ENCODE results near the gene NDUFV1. TPM values are rescaled to one million over a fixed set of nuclear protein-coding genes. Genes with fewer than 3 reads are reported as not detected.
A peak's percentile ranks its signal among the peaks of the same experiment; 100 is the strongest.

NDUFV1 gene
- total and polyA plus RNA-seq, 2 donors (not counting 1 experiment from before 2014, with no cell fraction given), result 238 to 315 TPM

DNA sequence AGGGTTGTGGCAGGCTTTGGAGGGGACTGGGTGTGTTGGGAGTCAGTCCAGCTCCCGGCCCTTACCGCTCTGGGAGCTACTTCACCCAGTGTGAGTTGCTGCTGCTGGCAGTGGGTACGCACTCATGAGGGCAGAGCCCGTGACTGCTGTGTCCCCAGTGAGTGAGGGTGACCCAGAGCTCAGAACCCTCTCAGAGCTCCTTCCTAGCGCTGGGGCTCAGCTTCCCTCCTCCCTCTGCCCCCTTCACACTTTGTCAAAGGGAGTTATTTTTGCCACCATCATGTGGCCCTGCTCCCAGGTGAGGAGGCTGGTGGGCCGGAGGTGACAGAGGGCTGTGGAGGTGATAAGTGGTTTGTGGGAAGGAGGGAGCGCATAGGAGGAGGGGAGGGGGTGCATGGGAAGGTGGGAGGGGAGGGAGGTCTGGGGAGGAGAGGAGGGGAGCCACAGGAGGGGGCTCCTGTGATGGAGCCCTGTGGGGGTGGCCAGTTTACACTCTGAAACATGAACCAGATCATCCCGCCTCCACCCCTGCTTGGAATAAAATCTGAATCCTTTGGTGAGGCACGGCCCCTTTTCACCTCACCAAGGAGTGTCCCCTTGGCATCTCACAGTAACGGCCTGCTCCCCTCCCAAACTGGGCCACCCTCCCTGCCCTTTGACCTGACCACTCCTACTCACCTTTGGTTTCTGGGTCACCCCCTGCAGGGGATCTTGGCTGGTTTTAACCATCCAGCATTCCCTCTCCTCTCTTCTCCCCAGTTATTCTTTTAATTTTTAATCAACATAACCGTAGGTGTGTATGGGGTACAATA lies 9.9 kb downstream of the NDUFV1 start:
- ChIA-PET CTCF (interaction anchor here (0.8 to 8.0 kb wide), 5 partner anchors 12 to 45 kb away, joined by 3 to 85 read pairs (median 3); partner anchors contain the start of genes GSTP1 and NUDT8), POLR2A (interaction anchor here (0.6 to 3.8 kb wide), 3 partner anchors 9 to 178 kb away, joined by 4 to 31 read pairs (median 7); partner anchors contain the start of gene NUDT8)
- ATAC-seq (ENCODE audit: low read depth) (no peak), DNase-seq (no peak)
- 73% methylated on average over 9 of the region's 11 CpGs for WGBS (ENCODE audit: insufficient coverage)
- Histone ChIP-seq H3K27me3 (replicated peaks in 1 of 4; ENCODE audit: control extremely low read depth in 1 of 4, control insufficient read depth in 3 of 4, insufficient read depth in 4 of 4, low read length in 3 of 4) (no peaks in the 10 kb centered on the region), H3K36me3 (replicated peaks in 1 of 2; ENCODE audit: control extremely low read depth in 1 of 2, control insufficient read depth in 1 of 2, extremely low read depth in 1 of 2, insufficient read depth in 2 of 2, low read length in 1 of 2) (peaks cover 0 to 11% of the 10 kb centered on the region in 2 experiments), H3K4me1 (ENCODE audit: control insufficient read depth in 2 of 2, insufficient read depth in 2 of 2, low read length in 2 of 2) (peaks cover 32 to 38% of the 10 kb centered on the region in 2 donors), H2AFZ (ENCODE audit: insufficient read depth, low read depth, low read length, poor library complexity, severe bottlenecking) (no peak overlapping the region), H3K4me2 (replicated peaks; ENCODE audit: low read depth, low read length, poor library complexity, severe bottlenecking) (peak overlapping the region; percentile 79), H3K79me2 (ENCODE audit: control insufficient read depth, insufficient read depth, low read length) (no peaks in the 10 kb centered on the region), H3K27ac (ENCODE audit: low read length in 2 of 2) (no peak overlapping the region), H3K4me3 (ENCODE audit: control extremely low read depth in 1 of 5, extremely low read depth in 1 of 5, insufficient read depth in 1 of 5, low read depth in 2 of 5, low read length in 4 of 5) (no peak overlapping the region), H3K9me3 (ENCODE audit: control extremely low read depth in 1 of 3, control insufficient read depth in 2 of 3, insufficient read depth in 1 of 3, low read length in 2 of 3) (no peaks in the 10 kb centered on the region), H3K9ac (ENCODE audit: low read length) (no peak overlapping the region), H4K20me1 (ENCODE audit: control insufficient read depth, insufficient read depth, low read length, poor library complexity, severe bottlenecking) (no peaks in the 10 kb centered on the region)
- peak overlapping the region; percentile 39 for H3K4me3 Mint-ChIP-seq
- TF ChIP-seq, protein P1, sequence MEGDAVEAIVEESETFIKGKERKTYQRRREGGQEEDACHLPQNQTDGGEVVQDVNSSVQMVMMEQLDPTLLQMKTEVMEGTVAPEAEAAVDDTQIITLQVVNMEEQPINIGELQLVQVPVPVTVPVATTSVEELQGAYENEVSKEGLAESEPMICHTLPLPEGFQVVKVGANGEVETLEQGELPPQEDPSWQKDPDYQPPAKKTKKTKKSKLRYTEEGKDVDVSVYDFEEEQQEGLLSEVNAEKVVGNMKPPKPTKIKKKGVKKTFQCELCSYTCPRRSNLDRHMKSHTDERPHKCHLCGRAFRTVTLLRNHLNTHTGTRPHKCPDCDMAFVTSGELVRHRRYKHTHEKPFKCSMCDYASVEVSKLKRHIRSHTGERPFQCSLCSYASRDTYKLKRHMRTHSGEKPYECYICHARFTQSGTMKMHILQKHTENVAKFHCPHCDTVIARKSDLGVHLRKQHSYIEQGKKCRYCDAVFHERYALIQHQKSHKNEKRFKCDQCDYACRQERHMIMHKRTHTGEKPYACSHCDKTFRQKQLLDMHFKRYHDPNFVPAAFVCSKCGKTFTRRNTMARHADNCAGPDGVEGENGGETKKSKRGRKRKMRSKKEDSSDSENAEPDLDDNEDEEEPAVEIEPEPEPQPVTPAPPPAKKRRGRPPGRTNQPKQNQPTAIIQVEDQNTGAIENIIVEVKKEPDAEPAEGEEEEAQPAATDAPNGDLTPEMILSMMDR (IDR thresholded peaks at IDR 0.05), result no peak
- TF ChIP-seq EZH2 (IDR thresholded peaks at IDR 0.05; ENCODE audit: borderline replicate concordance, insufficient read depth, low read depth, low read length, poor library complexity, severe bottlenecking), result no peak
- peak overlapping the region; percentile 53 for H3K27ac Mint-ChIP-seq
- intact Hi-C loops (cut with micrococcal nuclease), result no loop called here
- H3K9me3 Mint-ChIP-seq (ENCODE audit: insufficient read depth), result no peaks in the 10 kb centered on the region
- peaks cover 45% of the 10 kb centered on the region for H3K4me1 Mint-ChIP-seq
- H3K27me3 Mint-ChIP-seq, result no peaks in the 10 kb centered on the region
